SK-N-SH (cell line): ENCODE data around the gene PRPF18. TPM values are rescaled to one million over a fixed set of nuclear protein-coding genes. Genes with fewer than 3 reads are reported as not detected.

Experiments
- CTCF ChIA-PET: fragments of 300-600, 350-600 bp; formaldehyde crosslinking; extraction: SDS; loops from one replicate; lab custom pipeline; 2021; lab: Yijun Ruan, JAX
- POLR2A ChIA-PET: fragments of 350-600 bp; sonication (Branson Sonifier 250); formaldehyde crosslinking; extraction: SDS; loops from one replicate; lab custom pipeline; 2020; ENCODE audit warnings: antibody characterized with exemption, inconsistent platforms; lab: Yijun Ruan, JAX
- DNase-seq: peaks from one replicate; pipeline ENCODE4 v3.0.0; 2012
- H2AFZ ChIP-seq: fragments of 200-600 bp; sonication (generic); 2 replicates; pipeline ENCODE4 v1.8.1; 2016; ENCODE audit warnings: antibody characterized with exemption, mild to moderate bottlenecking, low read depth
- H3F3A ChIP-seq: fragments of 200-600 bp; sonication (generic); replicated peaks from 2 replicates; pipeline ENCODE3; 2016; ENCODE audit warnings: antibody characterized with exemption, mild to moderate bottlenecking; ENCODE audit not compliant: insufficient read depth
- H3K27ac ChIP-seq, 2 experiments: fragments of 200-500 bp in 1 of 2; fragments of 200-600 bp in 1 of 2; sonication (Bioruptor generic) in 1 of 2; sonication (generic), shearing (Covaris generic) in 1 of 2; 2 replicates each; pipeline versions ENCODE4 v1.5.1 to v1.6.1; 2014 to 2016; ENCODE audit warnings: low read depth in 2 of 2, inconsistent platforms in 1 of 2, low read length in 1 of 2, mild to moderate bottlenecking in 1 of 2, mixed read lengths in 1 of 2
- H3K27me3 ChIP-seq: fragments of 200-600 bp; sonication (generic), shearing (Covaris generic); 2 replicates; pipeline ENCODE4 v1.6.1; 2016; ENCODE audit warnings: mixed run types; ENCODE audit not compliant: insufficient read depth
- H3K36me3 ChIP-seq, 2 experiments: fragments of 200-500 bp in 1 of 2; fragments of 200-600 bp in 1 of 2; sonication (Bioruptor generic) in 1 of 2; sonication (generic) in 1 of 2; replicated peaks in 1 of 2; 2 replicates each; pipeline versions ENCODE3 to v1.5.1; 2014 to 2016; ENCODE audit warnings: low read length in 1 of 2, mild to moderate bottlenecking in 1 of 2; ENCODE audit not compliant: insufficient read depth in 2 of 2, control insufficient read depth in 1 of 2
- H3K4me1 ChIP-seq, 2 experiments: fragments of 200-500 bp in 1 of 2; fragments of 200-600 bp in 1 of 2; sonication (Bioruptor generic) in 1 of 2; sonication (generic), shearing (Covaris generic) in 1 of 2; 2 replicates each; pipeline versions ENCODE4 v1.5.1 to v1.6.1; 2014 to 2016; ENCODE audit warnings: low read depth in 1 of 2, low read length in 1 of 2, mixed run types in 1 of 2; ENCODE audit not compliant: insufficient read depth in 2 of 2, control insufficient read depth in 1 of 2
- H3K4me2 ChIP-seq: fragments of 200-600 bp; sonication (generic), shearing (Covaris generic); 2 replicates; pipeline ENCODE4 v1.6.1; 2017; ENCODE audit warnings: mixed run types
- H3K4me3 ChIP-seq, 2 experiments: fragments of 200-500 bp in 1 of 2; fragments of 200-600 bp in 1 of 2; sonication (Bioruptor generic) in 1 of 2; sonication (generic), shearing (Covaris generic) in 1 of 2; 2 replicates each; pipeline versions ENCODE4 v1.5.1 to v1.8.1; 2014 to 2016; ENCODE audit warnings: low read depth in 2 of 2, inconsistent platforms in 1 of 2, low read length in 1 of 2, mild to moderate bottlenecking in 1 of 2, mixed read lengths in 1 of 2, moderate library complexity in 1 of 2
- H3K79me2 ChIP-seq: fragments of 200-600 bp; sonication (generic); 2 replicates; pipeline ENCODE4 v1.8.1; 2017; ENCODE audit warnings: mild to moderate bottlenecking; ENCODE audit not compliant: insufficient read depth
- H3K9ac ChIP-seq: fragments of 200-600 bp; sonication (generic); 2 replicates; pipeline ENCODE4 v1.6.1; 2017; ENCODE audit warnings: mixed run types
- H3K9me2 ChIP-seq: fragments of 200-600 bp; sonication (generic); 2 replicates; pipeline ENCODE4 v1.6.1; 2017; ENCODE audit warnings: mixed run types
- H3K9me3 ChIP-seq: fragments of 200-600 bp; sonication (generic); 2 replicates; pipeline ENCODE4 v1.6.1; 2017; ENCODE audit warnings: mixed run types, mild to moderate bottlenecking, moderate library complexity
- H4K20me1 ChIP-seq: fragments of 200-600 bp; sonication (generic); 2 replicates; pipeline ENCODE4 v1.6.1; 2017; ENCODE audit warnings: mild to moderate bottlenecking, mixed run types; ENCODE audit not compliant: insufficient read depth
- CHD2 ChIP-seq: fragments of 150-350 bp; IDR thresholded peaks from 2 replicates; pipeline ENCODE4 v1.6.1; 2018; ENCODE audit warnings: low read length; ENCODE audit not compliant: partially characterized antibody
- ELF1 ChIP-seq: IDR thresholded peaks from 2 replicates; pipeline ENCODE4 v1.4.0; 2012
- EZH2phosphoT487 ChIP-seq: fragments of 200-600 bp; sonication (generic); IDR thresholded peaks from 2 replicates; pipeline ENCODE4 v1.6.1; 2017; ENCODE audit warnings: low read depth, mixed run types, mild to moderate bottlenecking, antibody characterized with exemption, moderate library complexity, borderline replicate concordance
- FOXM1 ChIP-seq: IDR thresholded peaks from 2 replicates; pipeline ENCODE4 v1.4.0; 2012; ENCODE audit warnings: low read depth, mild to moderate bottlenecking
- GATA2 ChIP-seq: sonication (generic); formaldehyde crosslinking; IDR thresholded peaks from 2 replicates; pipeline ENCODE4 v1.5.0; 2020; ENCODE audit warnings: mild to moderate bottlenecking, missing genetic modification reagents
- JUND ChIP-seq: IDR thresholded peaks from 2 replicates; pipeline ENCODE4 v1.4.0; 2012
- MEF2A ChIP-seq: IDR thresholded peaks from 2 replicates; pipeline ENCODE4 v1.4.0; 2012; ENCODE audit warnings: low read depth, borderline replicate concordance
- NFIC ChIP-seq: IDR thresholded peaks from 2 replicates; pipeline ENCODE4 v1.4.0; 2012; ENCODE audit warnings: borderline replicate concordance
- NRF1 ChIP-seq: IDR thresholded peaks from 2 replicates; pipeline ENCODE4 v1.6.1; 2012; ENCODE audit warnings: low read depth, mild to moderate bottlenecking, low read length
- PBX3 ChIP-seq: IDR thresholded peaks from 2 replicates; pipeline ENCODE4; 2012
- RAD21 ChIP-seq: IDR thresholded peaks from 2 replicates; pipeline ENCODE4 v1.6.1; 2012; ENCODE audit warnings: mild to moderate bottlenecking, low read length
- RCOR1 ChIP-seq: fragments of 150-350 bp; IDR thresholded peaks from 2 replicates; pipeline ENCODE4 v1.6.1; 2017; ENCODE audit warnings: antibody characterized with exemption, low read length
- RFX5 ChIP-seq: IDR thresholded peaks from 2 replicates; pipeline ENCODE4 v1.6.1; 2012; ENCODE audit warnings: mild to moderate bottlenecking, improper control_type of control experiment, low read length
- RXRA ChIP-seq: IDR thresholded peaks from 2 replicates; pipeline ENCODE4 v1.4.0; 2012; ENCODE audit warnings: low read depth, mild to moderate bottlenecking, borderline replicate concordance
- SIN3A ChIP-seq: IDR thresholded peaks from 2 replicates; pipeline ENCODE4 v1.6.1; 2012; ENCODE audit warnings: low read depth, mild to moderate bottlenecking, low read length, moderate library complexity, borderline replicate concordance
- SMC3 ChIP-seq: IDR thresholded peaks from 2 replicates; pipeline ENCODE4 v1.6.1; 2012; ENCODE audit warnings: low read depth, low read length, improper control_type of control experiment
- TAF1 ChIP-seq: IDR thresholded peaks from 2 replicates; pipeline ENCODE4 v1.6.1; 2012; ENCODE audit warnings: low read depth, mild to moderate bottlenecking, low read length, moderate library complexity, borderline replicate concordance
- USF1 ChIP-seq: IDR thresholded peaks from 2 replicates; pipeline ENCODE4 v1.4.0; 2012; ENCODE audit warnings: low read depth, borderline replicate concordance
- YY1 ChIP-seq: IDR thresholded peaks from 2 replicates; pipeline ENCODE4 v1.4.0; 2012; ENCODE audit warnings: low read depth, mild to moderate bottlenecking
- WGBS: methylation state at CpG from one replicate; pipeline ENCODE4 v1.1.6; 2017; ENCODE audit warnings: low lambda C conversion rate; 5-methylcytosine and 5-hydroxymethylcytosine counted together
- polyA plus RNA-seq, 3 experiments: library from polyadenylated mRNA; depleted of rRNA; stranded (reverse); fragments of >200 nt; gene quantifications; 2 replicates each; pipeline ENCODE4 v1.2.3, GENCODE V29; 2012

PRPF18 gene
- polyA plus RNA-seq, 1 of the 3 experiments (the other 2 are of a cell fraction): 12.1 TPM

- Histone ChIP-seq H3K27ac (no peak overlapping the region), H3K4me2 (no peak overlapping the region), H3K9me3 (no peaks in the 10 kb centered on the region), H2AFZ (no peak overlapping the region), H3K4me1 (peaks cover 0 to 11% of the 10 kb centered on the region in 2 experiments; a peak in 1 of 4 replicates), H3K4me3 (no peak overlapping the region), H3K9me2 (no peaks in the 10 kb centered on the region), H3F3A (peaks cover 13% of the 10 kb centered on the region), H3K79me2 (no peaks in the 10 kb centered on the region), H3K27me3 (no peaks in the 10 kb centered on the region), H3K36me3 (peaks cover 70 to 79% of the 10 kb centered on the region in 2 experiments), H3K9ac (no peak overlapping the region), H4K20me1 (no peaks in the 10 kb centered on the region)
- ChIA-PET CTCF (interaction anchor here (1.7 to 2.0 kb wide), 2 partner anchors 11 kb away, joined by 8 to 9 read pairs; no protein-coding TSS in a partner anchor), POLR2A (no interaction called here)
- TF ChIP-seq RCOR1 (no peak), TAF1 (no peak), RAD21 (no peak), GATA2 (CRISPR knock-in tag) (no peak), PBX3 (no peak), CHD2 (no peak), NRF1 (no peak), MEF2A (no peak), USF1 (no peak), ELF1 (no peak), RXRA (no peak), EZH2phosphoT487 (no peak), FOXM1 (no peak), RFX5 (no peak), JUND (no peak), NFIC (no peak), SMC3 (no peak), SIN3A (no peak), YY1 (no peak)
- no peak for DNase-seq
- WGBS: 97% methylated on average over 12 of the region's 12 CpGs
These were observed 61.7 kb downstream of the PRPF18 start for GRCh38 chr10:13648425-13648824.
